ENCODE measurements around the gene DCPS.

DCPS gene

DNA sequence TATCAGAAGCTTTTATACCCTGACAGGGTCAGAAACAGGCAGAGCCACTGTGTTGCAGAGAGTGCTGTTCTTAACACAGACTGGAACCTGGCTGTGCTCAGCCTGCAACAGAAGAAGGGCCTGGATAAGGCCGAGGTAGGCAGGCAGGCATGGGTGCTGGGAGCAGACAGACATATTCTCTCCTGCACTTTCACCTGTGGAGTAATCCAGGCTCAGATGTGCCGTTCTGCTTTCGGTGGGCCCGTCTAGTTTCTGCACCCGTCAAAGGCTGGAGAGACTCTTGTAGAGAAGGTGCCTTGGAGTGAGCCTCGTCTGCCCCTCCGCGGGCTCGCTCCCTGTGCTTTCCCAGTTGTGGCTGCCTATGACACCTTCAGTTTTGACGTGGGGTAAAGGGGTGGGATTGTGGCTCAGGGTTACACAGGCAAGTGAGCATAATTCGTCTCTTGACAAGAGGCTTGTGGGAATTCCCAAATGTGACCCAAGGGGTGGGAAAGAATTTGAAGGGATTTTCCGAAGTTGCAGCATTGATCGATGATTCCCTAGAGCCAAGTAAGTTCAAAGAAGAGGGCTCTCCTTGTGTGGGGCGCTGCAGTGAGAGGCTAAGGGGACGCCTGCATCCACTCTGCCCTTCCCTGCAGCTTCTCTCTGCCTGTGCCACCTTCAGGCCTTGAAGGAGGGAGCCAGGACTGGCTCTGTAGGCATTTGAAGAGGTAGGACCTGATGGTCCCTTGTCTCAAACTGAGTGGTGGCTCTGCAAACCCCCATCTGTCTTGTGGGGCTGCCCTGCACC lies 35.4 kb downstream of the DCPS start:
- no peak for TF ChIP-seq RAD21 (IDR thresholded peaks at IDR 0.05; ENCODE audit: low read depth)
- TF ChIP-seq, protein P1, sequence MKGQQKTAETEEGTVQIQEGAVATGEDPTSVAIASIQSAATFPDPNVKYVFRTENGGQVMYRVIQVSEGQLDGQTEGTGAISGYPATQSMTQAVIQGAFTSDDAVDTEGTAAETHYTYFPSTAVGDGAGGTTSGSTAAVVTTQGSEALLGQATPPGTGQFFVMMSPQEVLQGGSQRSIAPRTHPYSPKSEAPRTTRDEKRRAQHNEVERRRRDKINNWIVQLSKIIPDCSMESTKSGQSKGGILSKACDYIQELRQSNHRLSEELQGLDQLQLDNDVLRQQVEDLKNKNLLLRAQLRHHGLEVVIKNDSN (IDR thresholded peaks at IDR 0.05), result no peak
- TF ChIP-seq ZBTB7A (IDR thresholded peaks at IDR 0.05; ENCODE audit: low read depth), result no peak

DNA sequence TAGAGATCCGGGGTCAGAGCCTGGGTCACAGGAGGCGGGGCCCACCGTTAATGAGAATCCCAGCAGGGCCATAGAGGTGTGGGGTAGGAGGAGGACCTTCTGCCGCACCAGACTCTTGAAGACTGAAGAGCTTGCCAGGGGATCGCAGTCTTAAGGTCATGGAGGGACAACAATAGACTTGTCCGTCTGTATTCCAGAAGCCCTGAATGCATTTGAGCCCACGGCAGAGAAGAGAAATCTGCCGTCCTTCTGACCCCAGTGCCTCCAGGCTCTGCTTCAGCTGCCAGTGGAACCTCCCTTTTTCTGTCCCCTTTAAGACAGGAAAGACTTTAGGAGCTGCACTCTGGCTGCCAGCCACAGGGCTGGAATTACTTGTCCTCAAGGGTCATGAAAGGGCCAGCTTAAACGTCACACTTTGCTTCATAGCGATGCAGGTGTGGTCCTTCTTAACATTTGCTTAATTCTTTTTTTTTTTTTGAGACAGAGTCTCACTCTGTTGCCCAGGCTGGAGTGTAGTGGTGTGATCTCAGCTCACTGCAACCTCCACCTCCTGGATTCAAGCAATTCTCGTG lies 36.1 kb downstream of the DCPS start:
- TF ChIP-seq TCF12 (IDR thresholded peaks at IDR 0.05; ENCODE audit: low read depth) (no peak), CEBPB (IDR thresholded peaks at IDR 0.05) (no peak), TEAD4 (IDR thresholded peaks at IDR 0.05) (no peak), YY1 (IDR thresholded peaks at IDR 0.05; ENCODE audit: low read depth) (no peak), ZBTB7A (IDR thresholded peaks at IDR 0.05; ENCODE audit: low read depth) (no peak), CREB1 (IDR thresholded peaks at IDR 0.05; ENCODE audit: low read depth) (no peak), FOXM1 (IDR thresholded peaks at IDR 0.05; ENCODE audit: borderline replicate concordance, low read depth) (no peak), EGR1 (IDR thresholded peaks at IDR 0.05) (no peak), TAF1 (IDR thresholded peaks at IDR 0.05; ENCODE audit: low read depth) (no peak)
- TF ChIP-seq, protein P1 (IDR thresholded peaks at IDR 0.05), result no peak

- TF ChIP-seq RAD21 (IDR thresholded peaks at IDR 0.05; ENCODE audit: low read depth) (no peak), TEAD4 (IDR thresholded peaks at IDR 0.05) (no peak), TCF12 (IDR thresholded peaks at IDR 0.05; ENCODE audit: low read depth) (no peak), FOXM1 (IDR thresholded peaks at IDR 0.05; ENCODE audit: borderline replicate concordance, low read depth) (no peak)
- TF ChIP-seq, protein P1 (IDR thresholded peaks at IDR 0.05), result no peak
Measured at GRCh38 chr11:126340960-126341606, 37.2 kb downstream of the DCPS start.

- TF ChIP-seq NFIC (IDR thresholded peaks at IDR 0.05), result no peak
- TF ChIP-seq, protein P1 (IDR thresholded peaks at IDR 0.05), result no peak
- TF ChIP-seq CREB1 (IDR thresholded peaks at IDR 0.05; ENCODE audit: low read depth), result no peak
- TF ChIP-seq YY1 (IDR thresholded peaks at IDR 0.05; ENCODE audit: low read depth), result no peak
- no peak for TF ChIP-seq TCF12 (IDR thresholded peaks at IDR 0.05; ENCODE audit: low read depth)
- TF ChIP-seq, protein P2, sequence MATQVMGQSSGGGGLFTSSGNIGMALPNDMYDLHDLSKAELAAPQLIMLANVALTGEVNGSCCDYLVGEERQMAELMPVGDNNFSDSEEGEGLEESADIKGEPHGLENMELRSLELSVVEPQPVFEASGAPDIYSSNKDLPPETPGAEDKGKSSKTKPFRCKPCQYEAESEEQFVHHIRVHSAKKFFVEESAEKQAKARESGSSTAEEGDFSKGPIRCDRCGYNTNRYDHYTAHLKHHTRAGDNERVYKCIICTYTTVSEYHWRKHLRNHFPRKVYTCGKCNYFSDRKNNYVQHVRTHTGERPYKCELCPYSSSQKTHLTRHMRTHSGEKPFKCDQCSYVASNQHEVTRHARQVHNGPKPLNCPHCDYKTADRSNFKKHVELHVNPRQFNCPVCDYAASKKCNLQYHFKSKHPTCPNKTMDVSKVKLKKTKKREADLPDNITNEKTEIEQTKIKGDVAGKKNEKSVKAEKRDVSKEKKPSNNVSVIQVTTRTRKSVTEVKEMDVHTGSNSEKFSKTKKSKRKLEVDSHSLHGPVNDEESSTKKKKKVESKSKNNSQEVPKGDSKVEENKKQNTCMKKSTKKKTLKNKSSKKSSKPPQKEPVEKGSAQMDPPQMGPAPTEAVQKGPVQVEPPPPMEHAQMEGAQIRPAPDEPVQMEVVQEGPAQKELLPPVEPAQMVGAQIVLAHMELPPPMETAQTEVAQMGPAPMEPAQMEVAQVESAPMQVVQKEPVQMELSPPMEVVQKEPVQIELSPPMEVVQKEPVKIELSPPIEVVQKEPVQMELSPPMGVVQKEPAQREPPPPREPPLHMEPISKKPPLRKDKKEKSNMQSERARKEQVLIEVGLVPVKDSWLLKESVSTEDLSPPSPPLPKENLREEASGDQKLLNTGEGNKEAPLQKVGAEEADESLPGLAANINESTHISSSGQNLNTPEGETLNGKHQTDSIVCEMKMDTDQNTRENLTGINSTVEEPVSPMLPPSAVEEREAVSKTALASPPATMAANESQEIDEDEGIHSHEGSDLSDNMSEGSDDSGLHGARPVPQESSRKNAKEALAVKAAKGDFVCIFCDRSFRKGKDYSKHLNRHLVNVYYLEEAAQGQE (IDR thresholded peaks at IDR 0.05; ENCODE audit: low read depth), result no peak
- no peak for TF ChIP-seq MAX (IDR thresholded peaks at IDR 0.05)
- TF ChIP-seq TAF1 (IDR thresholded peaks at IDR 0.05; ENCODE audit: low read depth), result no peak
- no peak for TF ChIP-seq EP300 (IDR thresholded peaks at IDR 0.05; ENCODE audit: borderline replicate concordance)
- TF ChIP-seq RAD21 (IDR thresholded peaks at IDR 0.05; ENCODE audit: low read depth), result no peak
- TF ChIP-seq FOXM1 (IDR thresholded peaks at IDR 0.05; ENCODE audit: borderline replicate concordance, low read depth), result no peak
- no peak for TF ChIP-seq CEBPB (IDR thresholded peaks at IDR 0.05)
Measured at GRCh38 chr11:126341760-126342161, 37.9 kb downstream of the DCPS start.

GRCh38 chr11:126343051-126343450 lies 39.2 kb downstream of the DCPS start:
- TF ChIP-seq CEBPB (IDR thresholded peaks at IDR 0.05), result no peak
- no peak for TF ChIP-seq RAD21 (IDR thresholded peaks at IDR 0.05; ENCODE audit: low read depth)
- TF ChIP-seq, protein P2 (IDR thresholded peaks at IDR 0.05; ENCODE audit: low read depth), result no peak
- TF ChIP-seq FOXM1 (IDR thresholded peaks at IDR 0.05; ENCODE audit: borderline replicate concordance, low read depth), result no peak
- TF ChIP-seq, protein P1 (IDR thresholded peaks at IDR 0.05), result no peak
- no peak for TF ChIP-seq EP300 (IDR thresholded peaks at IDR 0.05; ENCODE audit: borderline replicate concordance)

Data from Ishikawa (cell line).